ENCODE results near the gene SHISAL2A. TPM values are rescaled to one million over a fixed set of nuclear protein-coding genes. Genes with fewer than 3 reads are reported as not detected.

Gene SHISAL2A
- total and polyA plus RNA-seq, 2 experiments from 2014 or later: not detected

DNA sequence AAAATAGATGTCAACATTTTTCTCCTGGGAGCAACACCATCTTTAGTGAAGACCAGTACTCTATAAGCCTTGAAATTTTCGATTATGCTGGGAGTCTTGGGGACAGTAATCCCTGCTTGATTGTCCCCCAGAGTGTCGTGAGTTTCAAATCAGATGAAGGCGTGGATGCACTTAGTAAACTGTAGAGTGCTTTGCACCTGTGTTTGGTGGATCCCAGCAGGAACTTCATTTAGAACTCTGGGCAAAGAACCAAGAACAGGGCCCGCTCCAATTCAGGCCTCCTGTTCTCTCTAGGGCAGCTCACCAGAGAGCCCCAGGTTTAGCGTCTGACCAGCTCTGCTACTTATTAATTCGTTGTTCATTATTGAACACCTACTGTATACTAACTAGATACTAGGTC lies 29.3 kb upstream of the SHISAL2A start:
- no peaks in the 10 kb centered on the region for H3K4me1 ChIP-seq (ENCODE audit: low read depth)
- H3K4me3 ChIP-seq: no peak overlapping the region

DNA sequence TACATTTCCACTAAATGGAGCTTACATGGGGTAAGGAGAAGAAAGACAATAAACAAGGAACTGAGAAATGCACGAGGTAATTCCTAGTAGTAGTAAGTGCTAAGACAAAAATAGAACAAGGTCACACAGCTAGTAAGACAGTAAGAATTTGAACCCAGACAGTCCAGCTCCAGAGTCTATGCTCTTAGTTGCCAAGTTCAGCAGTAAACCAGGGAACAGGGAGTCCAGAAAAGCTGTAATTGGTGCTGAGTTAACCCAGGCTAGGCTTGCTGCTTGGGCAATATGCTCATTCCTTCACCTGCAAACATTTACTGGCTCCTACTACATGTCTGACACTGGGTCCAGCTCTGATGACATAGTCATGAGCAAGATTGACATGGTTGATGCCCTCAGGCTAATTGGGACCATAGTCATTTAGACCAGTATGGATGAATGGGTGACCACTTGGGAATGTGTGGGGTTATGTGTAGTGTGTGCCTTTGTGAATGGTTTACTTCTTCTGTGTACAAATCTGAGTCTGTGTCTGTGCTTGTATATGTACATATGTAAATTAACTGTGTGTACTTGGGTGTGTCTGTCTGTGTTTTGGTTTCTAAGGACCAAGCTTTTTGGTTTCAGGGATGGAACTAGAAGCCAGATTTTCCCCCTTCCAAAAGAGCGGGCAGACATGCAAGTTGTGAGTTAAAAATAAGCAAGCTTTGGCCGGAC lies 28.8 kb upstream of the SHISAL2A start:
- Histone ChIP-seq H3K27ac (no peak overlapping the region), H3K4me3 (no peak overlapping the region), H3K36me3 (no peaks in the 10 kb centered on the region), H3K4me1 (ENCODE audit: low read depth) (no peaks in the 10 kb centered on the region), H3K27me3 (peaks cover 17% of the 10 kb centered on the region), H3K9me3 (ENCODE audit: low read depth) (no peaks in the 10 kb centered on the region)
- no peak for DNase-seq (ENCODE audit: low read depth in 1 of 2, low spot score in 1 of 2)
- TF ChIP-seq, protein P1, sequence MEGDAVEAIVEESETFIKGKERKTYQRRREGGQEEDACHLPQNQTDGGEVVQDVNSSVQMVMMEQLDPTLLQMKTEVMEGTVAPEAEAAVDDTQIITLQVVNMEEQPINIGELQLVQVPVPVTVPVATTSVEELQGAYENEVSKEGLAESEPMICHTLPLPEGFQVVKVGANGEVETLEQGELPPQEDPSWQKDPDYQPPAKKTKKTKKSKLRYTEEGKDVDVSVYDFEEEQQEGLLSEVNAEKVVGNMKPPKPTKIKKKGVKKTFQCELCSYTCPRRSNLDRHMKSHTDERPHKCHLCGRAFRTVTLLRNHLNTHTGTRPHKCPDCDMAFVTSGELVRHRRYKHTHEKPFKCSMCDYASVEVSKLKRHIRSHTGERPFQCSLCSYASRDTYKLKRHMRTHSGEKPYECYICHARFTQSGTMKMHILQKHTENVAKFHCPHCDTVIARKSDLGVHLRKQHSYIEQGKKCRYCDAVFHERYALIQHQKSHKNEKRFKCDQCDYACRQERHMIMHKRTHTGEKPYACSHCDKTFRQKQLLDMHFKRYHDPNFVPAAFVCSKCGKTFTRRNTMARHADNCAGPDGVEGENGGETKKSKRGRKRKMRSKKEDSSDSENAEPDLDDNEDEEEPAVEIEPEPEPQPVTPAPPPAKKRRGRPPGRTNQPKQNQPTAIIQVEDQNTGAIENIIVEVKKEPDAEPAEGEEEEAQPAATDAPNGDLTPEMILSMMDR (IDR thresholded peaks at IDR 0.05; ENCODE audit: low read depth, low read length): no peak

More for the DNA sequence above, 29.3 kb upstream of the SHISAL2A start:
- H3K36me3 ChIP-seq: no peaks in the 10 kb centered on the region
- TF ChIP-seq, protein P1 (IDR thresholded peaks at IDR 0.05; ENCODE audit: low read depth, low read length): no peak
- H3K9me3 ChIP-seq (ENCODE audit: low read depth): no peaks in the 10 kb centered on the region
- no peak overlapping the region for H3K27ac ChIP-seq
- H3K27me3 ChIP-seq: peaks cover 17% of the 10 kb centered on the region
- DNase-seq (ENCODE audit: low read depth in 1 of 2, low spot score in 1 of 2): no peak

DNA sequence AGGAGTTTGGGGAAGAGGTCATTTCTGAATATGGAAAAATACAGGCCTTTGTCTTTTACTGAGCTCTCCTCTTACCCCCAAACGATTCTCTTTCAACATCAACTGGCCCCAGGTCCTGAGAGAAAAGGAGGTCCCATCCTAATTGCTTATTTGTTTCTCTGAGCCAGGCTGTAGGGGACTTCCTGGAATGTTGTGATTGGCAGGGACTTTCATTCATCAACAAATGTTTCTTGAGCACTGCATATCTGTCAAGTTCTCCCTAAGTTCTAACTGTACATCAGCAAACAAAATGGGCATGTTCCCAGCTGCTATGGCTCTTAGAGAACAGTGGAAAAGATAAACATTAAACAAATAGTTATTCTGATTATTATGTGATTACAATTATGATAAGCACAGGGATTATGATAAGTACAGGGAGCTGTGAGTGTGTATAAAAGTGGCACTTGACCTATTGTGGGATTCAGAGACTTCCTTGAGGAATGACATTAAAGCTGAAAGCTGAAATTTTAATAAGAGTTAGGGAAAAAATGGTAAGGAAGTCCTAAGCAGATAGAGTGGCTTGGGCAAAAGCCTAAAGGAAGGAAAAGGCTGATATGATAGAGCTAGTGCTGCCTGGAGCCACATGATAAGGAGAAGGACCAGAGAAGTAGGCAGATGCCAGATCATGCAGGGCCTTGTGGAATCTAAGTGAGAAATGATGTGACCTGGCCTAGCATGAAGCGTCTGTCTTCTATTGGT lies 19.2 kb upstream of the SHISAL2A start:
- Histone ChIP-seq H3K9me3 (ENCODE audit: low read depth) (no peaks in the 10 kb centered on the region), H3K27ac (no peak overlapping the region), H3K27me3 (no peaks in the 10 kb centered on the region), H3K4me3 (no peak overlapping the region), H3K4me1 (ENCODE audit: low read depth) (no peaks in the 10 kb centered on the region), H3K36me3 (no peaks in the 10 kb centered on the region)
- TF ChIP-seq, protein P1 (IDR thresholded peaks at IDR 0.05; ENCODE audit: low read depth, low read length): no peak
- DNase-seq (ENCODE audit: low read depth in 1 of 2, low spot score in 1 of 2): peak in 1 of 2 donors; percentile 15

DNA sequence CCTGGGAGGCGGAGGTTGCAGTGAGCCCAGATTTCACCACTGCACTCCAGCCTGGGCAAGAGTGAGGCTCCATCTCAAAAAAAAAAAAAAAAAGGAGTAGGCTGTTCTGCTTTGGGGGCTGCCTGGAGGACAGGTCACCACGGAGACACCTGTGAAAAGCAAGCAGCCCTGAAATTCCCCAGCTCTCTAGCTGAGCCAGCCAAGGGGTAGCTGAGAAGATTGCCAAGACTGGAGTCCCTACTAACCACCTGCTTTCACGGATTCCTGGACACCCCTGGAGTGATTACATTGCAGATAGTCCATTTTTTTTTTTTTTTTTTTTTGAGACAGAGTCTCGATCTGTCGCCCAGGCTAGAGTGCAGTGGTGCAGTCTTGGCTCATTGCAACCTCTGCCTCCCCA lies 18.3 kb upstream of the SHISAL2A start:
- no peak overlapping the region for H3K27ac ChIP-seq
- no peaks in the 10 kb centered on the region for H3K27me3 ChIP-seq
- DNase-seq (ENCODE audit: low read depth in 1 of 2, low spot score in 1 of 2): no peak
- TF ChIP-seq, protein P1 (IDR thresholded peaks at IDR 0.05; ENCODE audit: low read depth, low read length): no peak
- H3K4me1 ChIP-seq (ENCODE audit: low read depth): no peaks in the 10 kb centered on the region
- H3K4me3 ChIP-seq: no peak overlapping the region
- H3K9me3 ChIP-seq (ENCODE audit: low read depth): no peaks in the 10 kb centered on the region
- H3K36me3 ChIP-seq: no peaks in the 10 kb centered on the region

DNA sequence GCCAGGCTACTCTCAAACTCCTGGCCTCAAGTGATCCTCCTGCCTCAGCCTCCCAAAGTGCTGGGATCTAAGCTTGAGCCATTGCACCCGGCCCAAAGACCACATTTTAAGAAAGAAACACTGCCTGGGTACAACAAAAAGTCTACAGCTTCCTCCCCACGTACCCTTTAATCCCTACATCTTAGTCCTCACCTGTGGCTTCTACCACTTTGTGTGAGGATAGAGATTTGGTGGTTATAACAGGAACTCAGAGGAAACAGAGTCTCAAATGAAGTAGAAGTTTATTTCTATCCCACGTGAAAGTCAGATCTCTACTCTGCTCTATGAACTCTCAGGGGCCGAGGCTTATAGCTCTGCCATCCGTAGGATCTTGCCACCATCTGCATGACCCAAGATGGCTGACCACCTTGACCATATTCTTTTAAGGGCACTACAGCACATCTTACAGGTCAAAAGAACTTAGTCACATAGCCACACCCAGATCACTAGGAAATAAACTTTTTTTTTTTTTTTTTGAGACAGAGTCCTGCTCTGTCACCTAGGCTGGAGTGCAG lies 17.4 kb upstream of the SHISAL2A start:
- Histone ChIP-seq H3K4me1 (ENCODE audit: low read depth) (no peaks in the 10 kb centered on the region), H3K9me3 (ENCODE audit: low read depth) (no peaks in the 10 kb centered on the region), H3K36me3 (no peaks in the 10 kb centered on the region), H3K27ac (no peak overlapping the region), H3K4me3 (no peak overlapping the region), H3K27me3 (no peaks in the 10 kb centered on the region)
- DNase-seq (ENCODE audit: low read depth in 1 of 2, low spot score in 1 of 2): no peak
- TF ChIP-seq, protein P1 (IDR thresholded peaks at IDR 0.05; ENCODE audit: low read depth, low read length): no peak
